Measurements from ENCODE around the gene HBM. TPM values are rescaled to one million over a fixed set of nuclear protein-coding genes. Genes with fewer than 3 reads are reported as not detected.
A peak's percentile ranks its signal among the peaks of the same experiment; 100 is the strongest.

Gene HBM
- total RNA-seq, 1 experiment from 2014 or later = not detected

DNA sequence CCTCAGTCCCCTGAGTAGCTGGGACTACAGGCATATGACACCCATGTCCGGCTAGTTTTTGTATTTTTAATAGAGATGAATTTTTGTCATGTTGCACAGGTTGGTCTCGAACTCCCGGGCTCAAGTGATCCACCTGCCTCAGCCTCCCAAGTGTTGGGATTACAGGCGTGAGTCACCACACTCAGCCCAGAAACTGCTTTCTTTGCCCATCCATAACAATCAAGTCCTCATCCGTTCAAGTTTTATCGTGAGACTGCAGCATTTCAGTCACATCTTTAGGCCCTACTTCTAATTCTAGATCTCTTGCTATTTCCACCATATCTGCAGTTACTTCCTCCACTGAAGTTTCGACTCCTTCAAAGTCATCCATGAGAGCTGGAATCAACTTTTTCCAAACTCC lies 33.7 kb upstream of the HBM start:
- DNase-seq (ENCODE audit: low read depth, low spot score) = no peak
- no peaks in the 10 kb centered on the region; the same call in 1 of the 2 replicates for H3K36me3 ChIP-seq (ENCODE audit: control insufficient read depth, insufficient read depth, low read length)
- ChIA-PET CTCF (no interaction called here), POLR2A (interaction anchor here (0.6 kb wide), 1 partner anchor 52 kb away, joined by 13 read pairs; no protein-coding TSS in a partner anchor)
- in situ Hi-C loops (cut with HindIII; ENCODE audit: low pct_unique_long_range_greater_than_20kb, low sequenced_read_pairs) (no loop called here), intact Hi-C loops (cut with micrococcal nuclease; ENCODE audit: unreplicated experiment) (no loop called here)
- no peak for TF ChIP-seq TCF7L2 (IDR thresholded peaks at IDR 0.05; ENCODE audit: low read depth, low read length)
- TF ChIP-seq, protein P1, sequence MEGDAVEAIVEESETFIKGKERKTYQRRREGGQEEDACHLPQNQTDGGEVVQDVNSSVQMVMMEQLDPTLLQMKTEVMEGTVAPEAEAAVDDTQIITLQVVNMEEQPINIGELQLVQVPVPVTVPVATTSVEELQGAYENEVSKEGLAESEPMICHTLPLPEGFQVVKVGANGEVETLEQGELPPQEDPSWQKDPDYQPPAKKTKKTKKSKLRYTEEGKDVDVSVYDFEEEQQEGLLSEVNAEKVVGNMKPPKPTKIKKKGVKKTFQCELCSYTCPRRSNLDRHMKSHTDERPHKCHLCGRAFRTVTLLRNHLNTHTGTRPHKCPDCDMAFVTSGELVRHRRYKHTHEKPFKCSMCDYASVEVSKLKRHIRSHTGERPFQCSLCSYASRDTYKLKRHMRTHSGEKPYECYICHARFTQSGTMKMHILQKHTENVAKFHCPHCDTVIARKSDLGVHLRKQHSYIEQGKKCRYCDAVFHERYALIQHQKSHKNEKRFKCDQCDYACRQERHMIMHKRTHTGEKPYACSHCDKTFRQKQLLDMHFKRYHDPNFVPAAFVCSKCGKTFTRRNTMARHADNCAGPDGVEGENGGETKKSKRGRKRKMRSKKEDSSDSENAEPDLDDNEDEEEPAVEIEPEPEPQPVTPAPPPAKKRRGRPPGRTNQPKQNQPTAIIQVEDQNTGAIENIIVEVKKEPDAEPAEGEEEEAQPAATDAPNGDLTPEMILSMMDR (IDR thresholded peaks at IDR 0.05) = no peak
- no peak for TF ChIP-seq SIN3A (IDR thresholded peaks at IDR 0.05; ENCODE audit: borderline replicate concordance, insufficient read depth, low read depth, low read length)
- TF ChIP-seq, protein P2, sequence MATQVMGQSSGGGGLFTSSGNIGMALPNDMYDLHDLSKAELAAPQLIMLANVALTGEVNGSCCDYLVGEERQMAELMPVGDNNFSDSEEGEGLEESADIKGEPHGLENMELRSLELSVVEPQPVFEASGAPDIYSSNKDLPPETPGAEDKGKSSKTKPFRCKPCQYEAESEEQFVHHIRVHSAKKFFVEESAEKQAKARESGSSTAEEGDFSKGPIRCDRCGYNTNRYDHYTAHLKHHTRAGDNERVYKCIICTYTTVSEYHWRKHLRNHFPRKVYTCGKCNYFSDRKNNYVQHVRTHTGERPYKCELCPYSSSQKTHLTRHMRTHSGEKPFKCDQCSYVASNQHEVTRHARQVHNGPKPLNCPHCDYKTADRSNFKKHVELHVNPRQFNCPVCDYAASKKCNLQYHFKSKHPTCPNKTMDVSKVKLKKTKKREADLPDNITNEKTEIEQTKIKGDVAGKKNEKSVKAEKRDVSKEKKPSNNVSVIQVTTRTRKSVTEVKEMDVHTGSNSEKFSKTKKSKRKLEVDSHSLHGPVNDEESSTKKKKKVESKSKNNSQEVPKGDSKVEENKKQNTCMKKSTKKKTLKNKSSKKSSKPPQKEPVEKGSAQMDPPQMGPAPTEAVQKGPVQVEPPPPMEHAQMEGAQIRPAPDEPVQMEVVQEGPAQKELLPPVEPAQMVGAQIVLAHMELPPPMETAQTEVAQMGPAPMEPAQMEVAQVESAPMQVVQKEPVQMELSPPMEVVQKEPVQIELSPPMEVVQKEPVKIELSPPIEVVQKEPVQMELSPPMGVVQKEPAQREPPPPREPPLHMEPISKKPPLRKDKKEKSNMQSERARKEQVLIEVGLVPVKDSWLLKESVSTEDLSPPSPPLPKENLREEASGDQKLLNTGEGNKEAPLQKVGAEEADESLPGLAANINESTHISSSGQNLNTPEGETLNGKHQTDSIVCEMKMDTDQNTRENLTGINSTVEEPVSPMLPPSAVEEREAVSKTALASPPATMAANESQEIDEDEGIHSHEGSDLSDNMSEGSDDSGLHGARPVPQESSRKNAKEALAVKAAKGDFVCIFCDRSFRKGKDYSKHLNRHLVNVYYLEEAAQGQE (IDR thresholded peaks at IDR 0.05; ENCODE audit: insufficient read depth in 1 of 2, low read depth in 2 of 2, low read length in 1 of 2) = no peak
- TF ChIP-seq POLR2AphosphoS5 (IDR thresholded peaks at IDR 0.05; ENCODE audit: low read depth, low read length) = no peak
- H3K27ac ChIP-seq (ENCODE audit: low read length) = no peak overlapping the region
- no peaks in the 10 kb centered on the region for H3K27me3 ChIP-seq (ENCODE audit: control insufficient read depth, insufficient read depth, low read length)
- BruUV-seq (replicated peaks) = no TSS peak
- H3K4me1 ChIP-seq (ENCODE audit: control insufficient read depth, insufficient read depth, low read length) = peaks cover 7% of the 10 kb centered on the region; the same call in 1 of the 2 replicates
- H3K4me3 ChIP-seq (ENCODE audit: low read depth in 2 of 2, low read length in 2 of 2) = no peak overlapping the region
- ATAC-seq = no peak
- H3K9me3 ChIP-seq (ENCODE audit: control insufficient read depth, insufficient read depth, low read depth, low read length) = no peaks in the 10 kb centered on the region

DNA sequence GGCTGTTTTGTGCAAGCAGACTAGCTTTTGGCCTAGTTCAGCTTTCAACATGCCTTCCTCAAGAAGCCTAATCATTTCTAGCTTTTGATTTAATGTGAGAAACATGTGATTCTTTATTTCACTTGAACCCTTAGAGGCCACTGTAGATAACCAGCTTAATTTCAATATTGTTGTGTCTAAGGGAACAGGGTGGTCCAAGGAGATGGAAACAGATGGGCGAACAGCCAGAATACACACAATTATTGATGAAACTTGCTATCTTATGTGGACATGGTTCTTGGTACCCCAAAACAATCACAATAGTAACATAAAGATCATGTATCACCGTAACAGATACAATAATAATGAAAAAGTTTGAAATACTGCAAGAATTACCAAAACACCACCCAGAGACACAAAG lies 32.1 kb upstream of the HBM start:
- ChIA-PET CTCF (interaction anchor here (0.9 to 1.2 kb wide), 2 partner anchors 27 to 228 kb away, joined by 5 to 12 read pairs; no protein-coding TSS in a partner anchor), POLR2A (interaction anchor here (0.6 kb wide), 2 partner anchors 100 to 410 kb away, joined by 4 to 11 read pairs; no protein-coding TSS in a partner anchor)
- no peak overlapping the region for H3K4me3 ChIP-seq (ENCODE audit: low read depth in 2 of 2, low read length in 2 of 2)
- ATAC-seq (no peak), DNase-seq (ENCODE audit: low read depth, low spot score) (no peak)
- no peaks in the 10 kb centered on the region for H3K9me3 ChIP-seq (ENCODE audit: control insufficient read depth, insufficient read depth, low read depth, low read length)
- no peaks in the 10 kb centered on the region; the same call in none of the 2 replicates for H3K36me3 ChIP-seq (ENCODE audit: control insufficient read depth, insufficient read depth, low read length)
- H3K4me1 ChIP-seq (ENCODE audit: control insufficient read depth, insufficient read depth, low read length) = peaks cover 7% of the 10 kb centered on the region; the same call in 1 of the 2 replicates
- intact Hi-C loops (cut with micrococcal nuclease; ENCODE audit: unreplicated experiment) = no loop called here
- in situ Hi-C loops (cut with HindIII; ENCODE audit: low pct_unique_long_range_greater_than_20kb, low sequenced_read_pairs) = no loop called here
- TF ChIP-seq, protein P1 (IDR thresholded peaks at IDR 0.05) = no peak
- no peak for TF ChIP-seq TCF7L2 (IDR thresholded peaks at IDR 0.05; ENCODE audit: low read depth, low read length)
- TF ChIP-seq, protein P2 (IDR thresholded peaks at IDR 0.05; ENCODE audit: insufficient read depth in 1 of 2, low read depth in 2 of 2, low read length in 1 of 2) = no peak
- TF ChIP-seq POLR2AphosphoS5 (IDR thresholded peaks at IDR 0.05; ENCODE audit: low read depth, low read length) = no peak
- no peak for TF ChIP-seq SIN3A (IDR thresholded peaks at IDR 0.05; ENCODE audit: borderline replicate concordance, insufficient read depth, low read depth, low read length)
- H3K27me3 ChIP-seq (ENCODE audit: control insufficient read depth, insufficient read depth, low read length) = no peaks in the 10 kb centered on the region
- H3K27ac ChIP-seq (ENCODE audit: low read length) = no peak overlapping the region
- TSS peak; percentile 55 for BruUV-seq (replicated peaks)
